Endometrial microvascular endothelial cells (primary cell): Measurements from ENCODE around the gene TP73. TPM values are rescaled to one million over a fixed set of nuclear protein-coding genes. Genes with fewer than 3 reads are reported as not detected.

Source experiments
- in situ Hi-C: cut with HindIII; loops from 2 replicates; pipeline ENCODE4 v1.10.0; 2017; ENCODE audit warnings: low sequenced_read_pairs, low pct_unique_long_range_greater_than_20kb; ENCODE audit errors: inconsistent ontology term
- total RNA-seq: library from RNA; depleted of rRNA; stranded (reverse); fragments of >200 nt; gene quantifications from one replicate; pipeline ENCODE4 v1.2.3, GENCODE V29; 2015; ENCODE audit errors: inconsistent ontology term

TP73 gene
- total RNA-seq, 1 donor from 2014 or later: not detected

GRCh38 chr1:3631320-3632260 is 20.7 kb upstream of the TP73 start:
- in situ Hi-C loops: no loop called here

- in situ Hi-C loops: no loop called here
Observed at GRCh38 chr1:3632298-3632697, 20.0 kb upstream of the TP73 start.

GRCh38 chr1:3632716-3633343 is 19.5 kb upstream of the TP73 start:
- in situ Hi-C loops: no loop called here

GRCh38 chr1:3633344-3634058 is 18.8 kb upstream of the TP73 start:
- in situ Hi-C loops: no loop called here

- in situ Hi-C loops: no loop called here
Observed at GRCh38 chr1:3634059-3634800, 18.1 kb upstream of the TP73 start.

GRCh38 chr1:3636080-3636479 is 16.2 kb upstream of the TP73 start:
- in situ Hi-C loops: no loop called here

- in situ Hi-C loops: no loop called here
Observed at GRCh38 chr1:3636531-3636930, 15.8 kb upstream of the TP73 start.

GRCh38 chr1:3638027-3638426 is 14.3 kb upstream of the TP73 start:
- in situ Hi-C loops: no loop called here

GRCh38 chr1:3638676-3639075 is 13.6 kb upstream of the TP73 start:
- in situ Hi-C loops: no loop called here

- in situ Hi-C loops: no loop called here
Observed at GRCh38 chr1:3639397-3639911, 12.9 kb upstream of the TP73 start.

- in situ Hi-C loops: no loop called here
Observed at GRCh38 chr1:3640121-3640837, 12.0 kb upstream of the TP73 start.

- in situ Hi-C loops: no loop called here
Observed at GRCh38 chr1:3641046-3641760, 11.1 kb upstream of the TP73 start.

- in situ Hi-C loops: no loop called here
Observed at GRCh38 chr1:3641816-3642215, 10.5 kb upstream of the TP73 start.

- in situ Hi-C loops: no loop called here
Observed at GRCh38 chr1:3642919-3643675, 9.2 kb upstream of the TP73 start.

- in situ Hi-C loops: no loop called here
Observed at GRCh38 chr1:3644273-3644672, 8.0 kb upstream of the TP73 start.

GRCh38 chr1:3645247-3645646 is 7.1 kb upstream of the TP73 start:
- in situ Hi-C loops: no loop called here
